ENCODE data around the gene PHLDB2.

- TF ChIP-seq, protein P1, sequence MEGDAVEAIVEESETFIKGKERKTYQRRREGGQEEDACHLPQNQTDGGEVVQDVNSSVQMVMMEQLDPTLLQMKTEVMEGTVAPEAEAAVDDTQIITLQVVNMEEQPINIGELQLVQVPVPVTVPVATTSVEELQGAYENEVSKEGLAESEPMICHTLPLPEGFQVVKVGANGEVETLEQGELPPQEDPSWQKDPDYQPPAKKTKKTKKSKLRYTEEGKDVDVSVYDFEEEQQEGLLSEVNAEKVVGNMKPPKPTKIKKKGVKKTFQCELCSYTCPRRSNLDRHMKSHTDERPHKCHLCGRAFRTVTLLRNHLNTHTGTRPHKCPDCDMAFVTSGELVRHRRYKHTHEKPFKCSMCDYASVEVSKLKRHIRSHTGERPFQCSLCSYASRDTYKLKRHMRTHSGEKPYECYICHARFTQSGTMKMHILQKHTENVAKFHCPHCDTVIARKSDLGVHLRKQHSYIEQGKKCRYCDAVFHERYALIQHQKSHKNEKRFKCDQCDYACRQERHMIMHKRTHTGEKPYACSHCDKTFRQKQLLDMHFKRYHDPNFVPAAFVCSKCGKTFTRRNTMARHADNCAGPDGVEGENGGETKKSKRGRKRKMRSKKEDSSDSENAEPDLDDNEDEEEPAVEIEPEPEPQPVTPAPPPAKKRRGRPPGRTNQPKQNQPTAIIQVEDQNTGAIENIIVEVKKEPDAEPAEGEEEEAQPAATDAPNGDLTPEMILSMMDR (IDR thresholded peaks at IDR 0.05) = no peak
- TF ChIP-seq POLR2A (IDR thresholded peaks at IDR 0.05) = no peak
Measured at GRCh38 chr3:111854990-111855389, 4.1 kb upstream of the PHLDB2 start.

Measured in lower leg skin (tissue), 3 donors.